ENCODE results near the gene TUBE1. TPM values are rescaled to one million over a fixed set of nuclear protein-coding genes. Genes with fewer than 3 reads are reported as not detected.

Gene TUBE1
- total and polyA plus RNA-seq, 10 donors: 8.8 to 35.1 (median 15.1) TPM

GRCh38 chr6:112086744-112087135, 542 bp downstream of the TUBE1 start:
- no peak for DNase-seq
- intact Hi-C loops (cut with DNase I; ENCODE audit: low total_unique reads): no loop called here
- WGBS, 5 donors: 0 to 1% (median 0%) methylated on average over 8 of the region's 8 CpGs

GRCh38 chr6:112085286-112086065, 1.8 kb downstream of the TUBE1 start:
- peaks cover 5 to 27% (median 19%) of the 10 kb centered on the region in 6 donors for H3K4me1 ChIP-seq
- H3K27me3 ChIP-seq (replicated peaks in 1 of 7): no peaks in the 10 kb centered on the region
- intact Hi-C loops (cut with DNase I; ENCODE audit: low total_unique reads): no loop called here
- 82 to 95% (median 88%) methylated on average over 8 of the region's 8 CpGs for WGBS, 5 donors
- no peak overlapping the region for H3K27ac ChIP-seq
- no peak overlapping the region for H3K4me3 ChIP-seq
- TF ChIP-seq CTCF (IDR thresholded peaks at IDR 0.05 in 8 of 11, conservative IDR thresholded peaks at IDR 0.05 in 3 of 11): no peak
- no peak for TF ChIP-seq POLR2A (IDR thresholded peaks at IDR 0.05)
- TF ChIP-seq POLR2AphosphoS5 (IDR thresholded peaks at IDR 0.05): no peak
- no peak for DNase-seq
- peaks cover 0 to 36% (median 8%) of the 10 kb centered on the region in 6 donors for H3K36me3 ChIP-seq
- H3K9me3 ChIP-seq: no peaks in the 10 kb centered on the region

More at GRCh38 chr6:112086744-112087135, 542 bp downstream of the TUBE1 start:
- H3K9me3 ChIP-seq: no peaks in the 10 kb centered on the region
- TF ChIP-seq POLR2AphosphoS5 (IDR thresholded peaks at IDR 0.05) (no peak), CTCF (IDR thresholded peaks at IDR 0.05 in 8 of 11, conservative IDR thresholded peaks at IDR 0.05 in 3 of 11) (peak in 2 of 11 experiments; percentile 29)
- H3K36me3 ChIP-seq: peaks cover 0 to 26% (median 4%) of the 10 kb centered on the region in 6 donors
- peaks cover 5 to 27% (median 19%) of the 10 kb centered on the region in 6 donors for H3K4me1 ChIP-seq
- peak overlapping the region; percentile 72 to 91 (median 86) for H3K27ac ChIP-seq
- no peaks in the 10 kb centered on the region for H3K27me3 ChIP-seq (replicated peaks in 1 of 7)
- H3K4me3 ChIP-seq: peak overlapping the region; percentile 68 to 89 (median 82)

GRCh38 chr6:112081569-112081968, 5.7 kb downstream of the TUBE1 start:
- Histone ChIP-seq H3K4me1 (peaks cover 5 to 15% (median 10%) of the 10 kb centered on the region in 6 donors), H3K27ac (no peak overlapping the region), H3K4me3 (no peak overlapping the region), H3K27me3 (replicated peaks in 1 of 7) (no peaks in the 10 kb centered on the region), H3K36me3 (peaks cover 0 to 75% (median 27%) of the 10 kb centered on the region in 6 donors), H3K9me3 (no peaks in the 10 kb centered on the region)
- intact Hi-C loops (cut with DNase I; ENCODE audit: low total_unique reads): no loop called here
- no peak for DNase-seq
- TF ChIP-seq POLR2AphosphoS5 (IDR thresholded peaks at IDR 0.05) (no peak), CTCF (IDR thresholded peaks at IDR 0.05 in 8 of 11, conservative IDR thresholded peaks at IDR 0.05 in 3 of 11) (no peak)
- 91 to 95% (median 93%) methylated on average over 4 of the region's 4 CpGs for WGBS, 5 donors

GRCh38 chr6:112066606-112067005, 20.7 kb downstream of the TUBE1 start:
- no peaks in the 10 kb centered on the region for H3K27me3 ChIP-seq (replicated peaks in 1 of 7)
- H3K27ac ChIP-seq: no peak overlapping the region
- no peak for DNase-seq
- H3K36me3 ChIP-seq: peaks cover 0 to 29% (median 15%) of the 10 kb centered on the region in 6 donors
- intact Hi-C loops (cut with DNase I; ENCODE audit: low total_unique reads): no loop called here
- TF ChIP-seq POLR2A (IDR thresholded peaks at IDR 0.05) (no peak), POLR2AphosphoS5 (IDR thresholded peaks at IDR 0.05) (no peak), CTCF (IDR thresholded peaks at IDR 0.05 in 8 of 11, conservative IDR thresholded peaks at IDR 0.05 in 3 of 11) (no peak)
- no peaks in the 10 kb centered on the region for H3K9me3 ChIP-seq
- WGBS, 5 donors: 64 to 77% (median 70%) methylated on average over 3 of the region's 3 CpGs
- H3K4me3 ChIP-seq: no peak overlapping the region
- no peaks in the 10 kb centered on the region for H3K4me1 ChIP-seq
